Measurements from ENCODE around the gene SERP2.

SERP2 gene

DNA sequence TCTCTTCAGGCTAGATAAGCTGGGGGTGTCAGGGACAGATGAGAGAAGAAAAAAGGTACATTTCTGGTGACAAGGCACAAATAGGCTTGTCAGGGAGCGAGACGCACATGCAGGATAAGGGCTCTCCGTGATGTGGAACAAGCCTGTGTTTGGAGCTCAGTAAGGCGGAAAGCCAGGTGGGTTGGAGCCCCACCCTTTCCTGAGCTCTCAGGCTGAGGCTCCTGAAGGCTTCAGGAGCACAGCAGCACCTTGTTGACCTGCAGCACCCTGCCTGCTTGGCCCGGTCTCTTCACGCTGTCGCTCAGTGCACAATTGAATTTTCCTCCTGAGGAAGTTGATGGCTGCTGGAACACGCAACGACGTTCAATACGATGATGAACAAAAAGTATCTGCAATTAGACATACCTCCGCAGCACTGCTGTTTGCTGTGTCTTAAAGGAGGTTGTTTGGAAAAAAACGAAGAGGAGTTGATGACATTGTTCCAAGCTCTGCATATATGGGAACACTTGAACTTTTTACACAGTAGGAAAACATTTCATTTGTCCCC lies 29.3 kb downstream of the SERP2 start:
- TF ChIP-seq, protein P1, sequence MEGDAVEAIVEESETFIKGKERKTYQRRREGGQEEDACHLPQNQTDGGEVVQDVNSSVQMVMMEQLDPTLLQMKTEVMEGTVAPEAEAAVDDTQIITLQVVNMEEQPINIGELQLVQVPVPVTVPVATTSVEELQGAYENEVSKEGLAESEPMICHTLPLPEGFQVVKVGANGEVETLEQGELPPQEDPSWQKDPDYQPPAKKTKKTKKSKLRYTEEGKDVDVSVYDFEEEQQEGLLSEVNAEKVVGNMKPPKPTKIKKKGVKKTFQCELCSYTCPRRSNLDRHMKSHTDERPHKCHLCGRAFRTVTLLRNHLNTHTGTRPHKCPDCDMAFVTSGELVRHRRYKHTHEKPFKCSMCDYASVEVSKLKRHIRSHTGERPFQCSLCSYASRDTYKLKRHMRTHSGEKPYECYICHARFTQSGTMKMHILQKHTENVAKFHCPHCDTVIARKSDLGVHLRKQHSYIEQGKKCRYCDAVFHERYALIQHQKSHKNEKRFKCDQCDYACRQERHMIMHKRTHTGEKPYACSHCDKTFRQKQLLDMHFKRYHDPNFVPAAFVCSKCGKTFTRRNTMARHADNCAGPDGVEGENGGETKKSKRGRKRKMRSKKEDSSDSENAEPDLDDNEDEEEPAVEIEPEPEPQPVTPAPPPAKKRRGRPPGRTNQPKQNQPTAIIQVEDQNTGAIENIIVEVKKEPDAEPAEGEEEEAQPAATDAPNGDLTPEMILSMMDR (IDR thresholded peaks at IDR 0.05; ENCODE audit: low read depth, low read length, missing control alignments) = no peak
- no peak for DNase-seq (ENCODE audit: low read depth)
- no peak overlapping the region for H3K4me3 ChIP-seq (ENCODE audit: low read depth, low read length)
- in situ Hi-C loops (cut with HindIII; ENCODE audit: low sequenced_read_pairs) = no loop called here

DNA sequence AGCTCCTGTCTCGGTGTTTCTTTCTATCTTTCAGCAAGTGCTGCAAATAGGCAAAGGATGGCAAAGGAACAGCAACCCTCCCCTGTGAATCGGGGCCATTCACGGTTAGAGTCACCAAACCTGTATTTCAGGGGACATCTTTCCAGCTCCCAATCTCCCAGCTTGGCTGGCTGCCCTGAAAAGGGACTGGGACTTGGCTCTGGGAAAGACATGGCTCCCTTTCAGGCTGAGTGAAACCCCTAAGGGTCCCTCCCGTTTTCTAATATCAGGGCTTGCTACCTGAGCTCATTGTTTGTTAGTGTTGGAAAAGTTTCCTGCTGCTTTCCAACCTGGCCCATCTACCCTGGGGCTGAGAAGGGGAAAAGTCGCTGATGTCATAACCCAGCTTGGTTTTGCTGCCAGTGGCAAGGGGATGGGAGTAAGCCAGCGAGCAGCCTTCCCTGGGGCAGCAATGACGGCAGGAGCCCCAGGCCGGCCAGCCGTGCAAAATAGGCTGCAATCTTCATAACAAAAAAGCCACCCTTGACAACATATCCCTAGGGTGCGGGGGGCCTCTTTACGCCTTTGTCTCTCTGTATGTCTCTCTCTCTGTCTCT lies 29.9 kb downstream of the SERP2 start:
- DNase-seq (ENCODE audit: low read depth) = peak; percentile 11
- TF ChIP-seq, protein P1 (IDR thresholded peaks at IDR 0.05; ENCODE audit: low read depth, low read length, missing control alignments) = no peak
- in situ Hi-C loops (cut with HindIII; ENCODE audit: low sequenced_read_pairs) = no loop called here
- H3K4me3 ChIP-seq (ENCODE audit: low read depth, low read length) = no peak overlapping the region

GRCh38 chr13:44404261-44405132 lies 30.9 kb downstream of the SERP2 start:
- DNase-seq (ENCODE audit: low read depth) = no peak
- H3K4me3 ChIP-seq (ENCODE audit: low read depth, low read length) = no peak overlapping the region
- in situ Hi-C loops (cut with HindIII; ENCODE audit: low sequenced_read_pairs) = no loop called here
- TF ChIP-seq, protein P1 (IDR thresholded peaks at IDR 0.05; ENCODE audit: low read depth, low read length, missing control alignments) = no peak

DNA sequence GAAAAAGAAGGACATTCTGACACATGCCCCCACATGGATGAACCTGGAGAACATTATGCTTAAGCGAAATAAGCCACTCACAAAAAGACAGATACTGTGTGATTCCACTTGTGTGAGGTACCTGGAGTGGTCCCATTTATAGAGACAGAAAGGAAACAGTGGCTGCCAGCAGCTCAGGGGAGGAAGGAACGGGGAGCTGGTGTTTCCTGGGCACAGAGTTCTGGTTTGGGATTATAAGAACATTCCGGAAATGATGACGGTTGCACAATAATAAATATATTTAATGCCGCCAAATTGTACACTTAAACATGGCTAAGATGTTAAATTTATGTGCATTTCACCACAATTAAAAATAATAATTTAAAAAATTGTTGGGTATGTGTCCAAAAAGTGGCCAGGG lies 33.0 kb downstream of the SERP2 start:
- in situ Hi-C loops (cut with HindIII; ENCODE audit: low sequenced_read_pairs) = no loop called here
- DNase-seq (ENCODE audit: low read depth) = no peak
- H3K4me3 ChIP-seq (ENCODE audit: low read depth, low read length) = no peak overlapping the region
- TF ChIP-seq, protein P1 (IDR thresholded peaks at IDR 0.05; ENCODE audit: low read depth, low read length, missing control alignments) = no peak

DNA sequence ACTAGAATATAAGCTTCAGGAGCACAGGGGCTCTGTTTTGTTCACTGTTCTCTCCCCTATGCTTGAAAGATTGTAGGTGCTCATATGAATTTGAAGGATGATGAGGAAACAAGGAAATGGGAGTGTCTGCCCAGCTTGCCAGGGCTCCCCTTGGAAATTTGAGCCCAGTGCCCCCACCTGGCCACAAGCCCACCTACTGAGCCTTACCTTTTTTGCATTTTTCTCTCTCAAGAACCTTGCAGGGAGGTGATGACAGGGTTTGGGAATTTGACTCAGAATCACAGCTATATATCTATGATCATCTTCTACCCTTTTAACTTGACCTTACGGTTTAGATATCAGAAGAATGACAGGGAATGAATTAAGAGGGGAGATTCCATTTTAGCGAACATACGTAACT lies 33.8 kb downstream of the SERP2 start:
- in situ Hi-C loops (cut with HindIII; ENCODE audit: low sequenced_read_pairs) = no loop called here
- no peak for DNase-seq (ENCODE audit: low read depth)
- TF ChIP-seq, protein P1 (IDR thresholded peaks at IDR 0.05; ENCODE audit: low read depth, low read length, missing control alignments) = no peak
- H3K4me3 ChIP-seq (ENCODE audit: low read depth, low read length) = no peak overlapping the region

DNA sequence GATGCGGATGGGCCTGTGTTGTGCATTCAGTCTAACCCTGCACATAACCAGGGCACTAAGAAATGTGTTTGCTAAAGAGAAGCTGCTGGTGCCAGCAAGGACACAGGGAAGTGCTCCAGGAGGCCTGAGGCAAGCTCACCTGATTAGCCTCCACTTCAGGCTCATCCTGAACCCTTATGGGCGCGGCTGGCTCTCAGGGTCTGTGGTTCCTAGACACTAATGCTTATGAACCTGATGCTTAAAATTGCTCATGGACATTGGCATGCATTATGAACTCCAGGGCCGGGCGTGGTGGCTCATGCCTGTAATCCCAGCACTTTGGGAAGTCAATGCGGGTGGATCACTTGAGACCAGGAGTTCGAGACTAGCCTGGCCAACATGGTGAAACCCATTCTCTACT lies 34.3 kb downstream of the SERP2 start:
- H3K4me3 ChIP-seq (ENCODE audit: low read depth, low read length) = no peak overlapping the region
- DNase-seq (ENCODE audit: low read depth) = no peak
- TF ChIP-seq, protein P1 (IDR thresholded peaks at IDR 0.05; ENCODE audit: low read depth, low read length, missing control alignments) = no peak
- in situ Hi-C loops (cut with HindIII; ENCODE audit: low sequenced_read_pairs) = no loop called here

Measured in astrocyte of the cerebellum (primary cell).